DND-41 (cell line): ENCODE results near the gene DCAF7.

Experiments
- EZH2 ChIP-seq: IDR thresholded peaks from 3 replicates; pipeline ENCODE4 v1.6.1; 2012; ENCODE audit warnings: borderline replicate concordance, low read depth, mild to moderate bottlenecking, moderate library complexity, low read length, inconsistent platforms; ENCODE audit not compliant: severe bottlenecking
- TF ChIP-seq, protein P1 (sequence below): IDR thresholded peaks from 2 replicates; pipeline ENCODE4 v1.5.1; 2012; ENCODE audit warnings: borderline replicate concordance, low read length, moderate library complexity, mild to moderate bottlenecking; ENCODE audit not compliant: poor library complexity, severe bottlenecking; ENCODE audit errors: extremely low read depth

GRCh38 chr17:63564562-63564961, 14.3 kb downstream of the DCAF7 start:
- TF ChIP-seq EZH2: no peak
- TF ChIP-seq, protein P1, sequence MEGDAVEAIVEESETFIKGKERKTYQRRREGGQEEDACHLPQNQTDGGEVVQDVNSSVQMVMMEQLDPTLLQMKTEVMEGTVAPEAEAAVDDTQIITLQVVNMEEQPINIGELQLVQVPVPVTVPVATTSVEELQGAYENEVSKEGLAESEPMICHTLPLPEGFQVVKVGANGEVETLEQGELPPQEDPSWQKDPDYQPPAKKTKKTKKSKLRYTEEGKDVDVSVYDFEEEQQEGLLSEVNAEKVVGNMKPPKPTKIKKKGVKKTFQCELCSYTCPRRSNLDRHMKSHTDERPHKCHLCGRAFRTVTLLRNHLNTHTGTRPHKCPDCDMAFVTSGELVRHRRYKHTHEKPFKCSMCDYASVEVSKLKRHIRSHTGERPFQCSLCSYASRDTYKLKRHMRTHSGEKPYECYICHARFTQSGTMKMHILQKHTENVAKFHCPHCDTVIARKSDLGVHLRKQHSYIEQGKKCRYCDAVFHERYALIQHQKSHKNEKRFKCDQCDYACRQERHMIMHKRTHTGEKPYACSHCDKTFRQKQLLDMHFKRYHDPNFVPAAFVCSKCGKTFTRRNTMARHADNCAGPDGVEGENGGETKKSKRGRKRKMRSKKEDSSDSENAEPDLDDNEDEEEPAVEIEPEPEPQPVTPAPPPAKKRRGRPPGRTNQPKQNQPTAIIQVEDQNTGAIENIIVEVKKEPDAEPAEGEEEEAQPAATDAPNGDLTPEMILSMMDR: no peak
